ENCODE data around the gene KCTD7.

Gene KCTD7

GRCh38 chr7:66689081-66689480, 60.4 kb downstream of the KCTD7 start:
- no peak for DNase-seq (ENCODE audit: low read depth)
- TF ChIP-seq, protein P1, sequence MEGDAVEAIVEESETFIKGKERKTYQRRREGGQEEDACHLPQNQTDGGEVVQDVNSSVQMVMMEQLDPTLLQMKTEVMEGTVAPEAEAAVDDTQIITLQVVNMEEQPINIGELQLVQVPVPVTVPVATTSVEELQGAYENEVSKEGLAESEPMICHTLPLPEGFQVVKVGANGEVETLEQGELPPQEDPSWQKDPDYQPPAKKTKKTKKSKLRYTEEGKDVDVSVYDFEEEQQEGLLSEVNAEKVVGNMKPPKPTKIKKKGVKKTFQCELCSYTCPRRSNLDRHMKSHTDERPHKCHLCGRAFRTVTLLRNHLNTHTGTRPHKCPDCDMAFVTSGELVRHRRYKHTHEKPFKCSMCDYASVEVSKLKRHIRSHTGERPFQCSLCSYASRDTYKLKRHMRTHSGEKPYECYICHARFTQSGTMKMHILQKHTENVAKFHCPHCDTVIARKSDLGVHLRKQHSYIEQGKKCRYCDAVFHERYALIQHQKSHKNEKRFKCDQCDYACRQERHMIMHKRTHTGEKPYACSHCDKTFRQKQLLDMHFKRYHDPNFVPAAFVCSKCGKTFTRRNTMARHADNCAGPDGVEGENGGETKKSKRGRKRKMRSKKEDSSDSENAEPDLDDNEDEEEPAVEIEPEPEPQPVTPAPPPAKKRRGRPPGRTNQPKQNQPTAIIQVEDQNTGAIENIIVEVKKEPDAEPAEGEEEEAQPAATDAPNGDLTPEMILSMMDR (conservative IDR thresholded peaks at IDR 0.05; ENCODE audit: low read depth, low read length) = no peak
- no peak overlapping the region for H3K4me3 ChIP-seq (ENCODE audit: low read length)

DNA sequence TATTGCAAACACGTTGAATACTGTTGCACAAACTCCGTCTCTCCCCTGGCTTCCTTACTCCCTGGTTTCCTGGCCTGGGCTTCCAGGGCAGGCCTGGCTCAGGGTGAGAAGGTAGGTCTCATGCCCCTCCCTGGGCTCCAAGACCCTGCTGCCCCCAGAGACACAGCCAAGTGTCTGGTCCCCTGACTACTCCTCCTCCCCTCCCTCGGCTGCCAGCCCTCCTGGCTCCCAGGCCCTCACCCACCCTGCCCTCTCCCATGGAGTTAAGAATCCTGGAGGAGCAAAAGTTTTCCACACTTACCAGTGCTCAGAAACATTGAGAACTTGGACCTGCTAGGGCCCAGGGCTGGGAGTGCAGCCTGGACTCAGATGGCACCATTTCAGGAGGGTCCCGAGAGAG, 64.7 kb downstream of the KCTD7 start:
- H3K4me3 ChIP-seq (ENCODE audit: low read length) = no peak overlapping the region
- TF ChIP-seq, protein P1 (conservative IDR thresholded peaks at IDR 0.05; ENCODE audit: low read depth, low read length) = no peak

More for the DNA sequence above, 64.7 kb downstream of the KCTD7 start:
- DNase-seq (ENCODE audit: low read depth) = no peak

Data from retinal pigment epithelial cell (primary cell).